GM21619 (cell line): ENCODE results near the gene UNC93A.
"Not testable (repeated sequence)": the region's sequence is repeated elsewhere in the genome, so short reads cannot be mapped to it uniquely, and the experiment has no call there.

Experiments used
- ATAC-seq: cut with Tn5 transposase; IDR thresholded peaks from one replicate; pipeline ENCODE4 v1.9.1; 2021; ENCODE audit not compliant: unreplicated experiment

Gene UNC93A

GRCh38 chr6:167309355-167310192, 18.5 kb downstream of the UNC93A start:
- ATAC-seq = not testable (repeated sequence)

- no peak for ATAC-seq
These were observed 20.2 kb downstream of the UNC93A start for GRCh38 chr6:167311286-167311685.

- not testable (repeated sequence) for ATAC-seq
These were observed 20.6 kb downstream of the UNC93A start for GRCh38 chr6:167311691-167312090.

GRCh38 chr6:167314180-167314821, 23.2 kb downstream of the UNC93A start:
- ATAC-seq = no peak

GRCh38 chr6:167317172-167317571, 26.1 kb downstream of the UNC93A start:
- ATAC-seq = no peak

GRCh38 chr6:167318354-167318753, 27.2 kb downstream of the UNC93A start:
- ATAC-seq = not testable (repeated sequence)

GRCh38 chr6:167318856-167319255, 27.7 kb downstream of the UNC93A start:
- ATAC-seq = not testable (repeated sequence)

GRCh38 chr6:167319856-167320753, 29.0 kb downstream of the UNC93A start:
- ATAC-seq = not testable (repeated sequence)

- not testable (repeated sequence) for ATAC-seq
These were observed 29.6 kb downstream of the UNC93A start for GRCh38 chr6:167320754-167321056.

GRCh38 chr6:167321185-167321584, 30.1 kb downstream of the UNC93A start:
- not testable (repeated sequence) for ATAC-seq

- no peak for ATAC-seq
These were observed 32.0 kb downstream of the UNC93A start for GRCh38 chr6:167323111-167323510.

GRCh38 chr6:167324111-167324510, 33.0 kb downstream of the UNC93A start:
- no peak for ATAC-seq

GRCh38 chr6:167325766-167326165, 34.7 kb downstream of the UNC93A start:
- no peak for ATAC-seq

- ATAC-seq = no peak
These were observed 36.3 kb downstream of the UNC93A start for GRCh38 chr6:167327391-167327790.

GRCh38 chr6:167328086-167328485, 37.0 kb downstream of the UNC93A start:
- ATAC-seq = no peak

GRCh38 chr6:167329014-167329413, 37.9 kb downstream of the UNC93A start:
- no peak for ATAC-seq

GRCh38 chr6:167330750-167331149, 39.6 kb downstream of the UNC93A start:
- ATAC-seq = no peak

- ATAC-seq = no peak
These were observed 40.5 kb downstream of the UNC93A start for GRCh38 chr6:167331565-167331964.

- ATAC-seq = no peak
These were observed 45.9 kb downstream of the UNC93A start for GRCh38 chr6:167336844-167337630.

GRCh38 chr6:167337675-167338449, 46.7 kb downstream of the UNC93A start:
- ATAC-seq = no peak
